Stimulated activated CD4-positive, alpha-beta T cell treated with anti-CD3 and anti-CD28 coated beads, Interleukin-2, amount 100 ng/mL, for 48 hours (primary cell): ENCODE results near the gene GPR151.
"Not testable (repeated sequence)": the region's sequence is repeated elsewhere in the genome, so short reads cannot be mapped to it uniquely, and the experiment has no call there.

ENCODE experiments used
- DNase-seq, 2 donors: peaks; one replicate each; pipeline ENCODE4 v3.0.0-alpha.2; 2020

GPR151 gene

GRCh38 chr5:146516151-146516475 lies at the start of gene GPR151:
Gene GPR151 (minus strand): TSS chr5:146516190. CDS start chr5:146516113, 77 bp downstream.
- DNase-seq, result no peak

- DNase-seq, result no peak
Observed at GRCh38 chr5:146564007-146564762, 48.2 kb upstream of the GPR151 start.

- DNase-seq, result no peak
Observed at GRCh38 chr5:146562461-146562860, 46.5 kb upstream of the GPR151 start.

- no peak for DNase-seq
Observed at GRCh38 chr5:146561711-146562110, 45.7 kb upstream of the GPR151 start.

- DNase-seq, result no peak
Observed at GRCh38 chr5:146560205-146560812, 44.3 kb upstream of the GPR151 start.

GRCh38 chr5:146556884-146557283 lies 40.9 kb upstream of the GPR151 start:
- DNase-seq, result not testable (repeated sequence)

GRCh38 chr5:146553446-146553845 lies 37.5 kb upstream of the GPR151 start:
- no peak for DNase-seq

- DNase-seq, result no peak
Observed at GRCh38 chr5:146549615-146550014, 33.6 kb upstream of the GPR151 start.

GRCh38 chr5:146548781-146549449 lies 32.9 kb upstream of the GPR151 start:
- no peak for DNase-seq

- DNase-seq, result no peak
Observed at GRCh38 chr5:146544232-146544631, 28.2 kb upstream of the GPR151 start.

GRCh38 chr5:146541958-146542849 lies 26.2 kb upstream of the GPR151 start:
- peak; percentile 69 to 71 for DNase-seq

GRCh38 chr5:146540414-146540813 lies 24.4 kb upstream of the GPR151 start:
- DNase-seq, result no peak

- no peak for DNase-seq
Observed at GRCh38 chr5:146539973-146540372, 24.0 kb upstream of the GPR151 start.

- DNase-seq, result no peak
Observed at GRCh38 chr5:146538432-146538831, 22.4 kb upstream of the GPR151 start.

- DNase-seq, result no peak
Observed at GRCh38 chr5:146533882-146534281, 17.9 kb upstream of the GPR151 start.

GRCh38 chr5:146533260-146533857 lies 17.4 kb upstream of the GPR151 start:
- DNase-seq, result peak; percentile 71 to 74

- DNase-seq, result no peak
Observed at GRCh38 chr5:146529984-146530383, 14.0 kb upstream of the GPR151 start.

- DNase-seq, result no peak
Observed at GRCh38 chr5:146528236-146528635, 12.2 kb upstream of the GPR151 start.

- no peak for DNase-seq
Observed at GRCh38 chr5:146527785-146528184, 11.8 kb upstream of the GPR151 start.

- DNase-seq, result no peak
Observed at GRCh38 chr5:146523698-146524097, 7.7 kb upstream of the GPR151 start.

GRCh38 chr5:146521403-146522106 lies 5.6 kb upstream of the GPR151 start:
- DNase-seq, result no peak

GRCh38 chr5:146520731-146521130 lies 4.7 kb upstream of the GPR151 start:
- DNase-seq, result no peak
